ENCODE measurements around the gene LGR4.

DNA sequence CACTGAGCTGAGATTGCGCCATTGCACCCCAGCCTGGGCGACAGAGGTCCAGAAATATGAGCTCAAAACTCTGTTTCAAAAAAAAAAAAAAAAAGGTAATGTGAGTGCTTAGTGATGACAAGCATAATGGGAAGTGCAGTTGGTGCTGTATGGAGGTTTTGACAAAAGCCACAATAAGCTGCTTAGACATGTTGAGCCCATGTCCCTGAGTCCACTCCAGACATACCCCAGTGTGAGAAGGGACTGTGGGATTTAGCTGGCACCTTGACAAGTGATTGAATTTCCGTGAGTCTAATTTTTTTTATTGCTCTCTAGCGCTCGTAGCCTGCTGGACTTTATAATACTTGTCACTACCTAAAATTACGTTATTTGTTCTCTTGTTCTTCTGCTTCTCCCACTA is 15.1 kb upstream of the LGR4 start:
- TF ChIP-seq EP300 (IDR thresholded peaks at IDR 0.05; ENCODE audit: borderline replicate concordance in 1 of 2, control insufficient read depth in 1 of 2, low read depth in 2 of 2, low read length in 2 of 2): no peak
- TF ChIP-seq NBN (IDR thresholded peaks at IDR 0.05): no peak
- no peak for TF ChIP-seq NRF1 (conservative IDR thresholded peaks at IDR 0.05; ENCODE audit: low read depth, low read length)
- TF ChIP-seq HCFC1 (IDR thresholded peaks at IDR 0.05; ENCODE audit: low read length): no peak
- TF ChIP-seq, protein P1, sequence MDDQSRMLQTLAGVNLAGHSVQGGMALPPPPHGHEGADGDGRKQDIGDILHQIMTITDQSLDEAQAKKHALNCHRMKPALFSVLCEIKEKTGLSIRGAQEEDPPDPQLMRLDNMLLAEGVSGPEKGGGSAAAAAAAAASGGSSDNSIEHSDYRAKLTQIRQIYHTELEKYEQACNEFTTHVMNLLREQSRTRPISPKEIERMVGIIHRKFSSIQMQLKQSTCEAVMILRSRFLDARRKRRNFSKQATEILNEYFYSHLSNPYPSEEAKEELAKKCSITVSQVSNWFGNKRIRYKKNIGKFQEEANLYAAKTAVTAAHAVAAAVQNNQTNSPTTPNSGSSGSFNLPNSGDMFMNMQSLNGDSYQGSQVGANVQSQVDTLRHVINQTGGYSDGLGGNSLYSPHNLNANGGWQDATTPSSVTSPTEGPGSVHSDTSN (IDR thresholded peaks at IDR 0.05; ENCODE audit: insufficient replicate concordance, low read depth, low read length): no peak
- TF ChIP-seq, protein P2, sequence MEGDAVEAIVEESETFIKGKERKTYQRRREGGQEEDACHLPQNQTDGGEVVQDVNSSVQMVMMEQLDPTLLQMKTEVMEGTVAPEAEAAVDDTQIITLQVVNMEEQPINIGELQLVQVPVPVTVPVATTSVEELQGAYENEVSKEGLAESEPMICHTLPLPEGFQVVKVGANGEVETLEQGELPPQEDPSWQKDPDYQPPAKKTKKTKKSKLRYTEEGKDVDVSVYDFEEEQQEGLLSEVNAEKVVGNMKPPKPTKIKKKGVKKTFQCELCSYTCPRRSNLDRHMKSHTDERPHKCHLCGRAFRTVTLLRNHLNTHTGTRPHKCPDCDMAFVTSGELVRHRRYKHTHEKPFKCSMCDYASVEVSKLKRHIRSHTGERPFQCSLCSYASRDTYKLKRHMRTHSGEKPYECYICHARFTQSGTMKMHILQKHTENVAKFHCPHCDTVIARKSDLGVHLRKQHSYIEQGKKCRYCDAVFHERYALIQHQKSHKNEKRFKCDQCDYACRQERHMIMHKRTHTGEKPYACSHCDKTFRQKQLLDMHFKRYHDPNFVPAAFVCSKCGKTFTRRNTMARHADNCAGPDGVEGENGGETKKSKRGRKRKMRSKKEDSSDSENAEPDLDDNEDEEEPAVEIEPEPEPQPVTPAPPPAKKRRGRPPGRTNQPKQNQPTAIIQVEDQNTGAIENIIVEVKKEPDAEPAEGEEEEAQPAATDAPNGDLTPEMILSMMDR (IDR thresholded peaks at IDR 0.05 in 2 of 3, conservative IDR thresholded peaks at IDR 0.05 in 1 of 3; ENCODE audit: control insufficient read depth in 2 of 3, extremely low read depth in 1 of 3, insufficient read depth in 1 of 3, low read depth in 3 of 3, low read length in 3 of 3): no peak
- no peak for TF ChIP-seq RELA (IDR thresholded peaks at IDR 0.05; ENCODE audit: borderline replicate concordance, partially characterized antibody)
- TF ChIP-seq CHD2 (IDR thresholded peaks at IDR 0.05; ENCODE audit: borderline replicate concordance, low read depth, low read length): no peak
- no peak for TF ChIP-seq RCOR1 (conservative IDR thresholded peaks at IDR 0.05; ENCODE audit: low read depth, low read length)

Data from GM12878 (cell line).